C1 segment of cervical spinal cord (tissue), 14 donors: ENCODE data around the gene GAK.
A peak's percentile ranks its signal among the peaks of the same experiment; 100 is the strongest.

Source experiments
- DNase-seq, 14 donors: peaks; one replicate each; lab custom pipeline; 2025; lab: John Stamatoyannopoulos, UW

Gene GAK

DNA sequence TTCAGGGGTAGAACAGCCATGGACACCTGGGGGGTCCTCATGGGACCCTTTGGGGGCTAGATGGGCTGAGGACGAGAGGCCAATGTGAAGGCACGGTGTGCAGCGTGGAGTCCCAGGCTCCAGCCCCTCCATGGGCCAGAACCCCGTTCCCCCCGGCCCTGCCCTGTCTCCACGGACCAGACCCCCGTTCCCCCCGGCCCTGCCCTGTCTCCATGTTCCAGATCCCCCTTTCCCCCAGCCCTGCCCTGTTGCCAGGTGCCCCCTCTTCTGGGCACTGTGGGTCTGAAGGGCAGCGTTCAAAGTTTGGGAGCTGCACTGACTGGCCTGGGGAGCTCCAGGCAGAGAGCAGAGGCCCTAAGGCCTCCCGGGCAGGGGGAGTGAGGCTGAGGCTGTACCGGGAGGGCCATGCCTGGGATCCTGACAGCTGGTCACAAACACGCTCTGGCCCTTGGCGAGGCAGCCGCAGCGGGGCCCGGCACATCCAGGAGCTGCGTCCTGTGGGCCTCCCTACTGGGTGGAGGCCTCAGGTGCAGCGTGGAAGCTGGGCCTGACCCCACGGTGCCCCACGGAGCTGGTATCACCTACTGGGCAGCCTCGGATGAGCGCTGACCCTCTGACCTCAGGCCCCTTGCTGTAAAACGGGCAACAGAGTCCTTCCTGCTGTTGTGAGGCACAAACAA lies 32.4 kb upstream of the GAK start:
- DNase-seq, result no peak

DNA sequence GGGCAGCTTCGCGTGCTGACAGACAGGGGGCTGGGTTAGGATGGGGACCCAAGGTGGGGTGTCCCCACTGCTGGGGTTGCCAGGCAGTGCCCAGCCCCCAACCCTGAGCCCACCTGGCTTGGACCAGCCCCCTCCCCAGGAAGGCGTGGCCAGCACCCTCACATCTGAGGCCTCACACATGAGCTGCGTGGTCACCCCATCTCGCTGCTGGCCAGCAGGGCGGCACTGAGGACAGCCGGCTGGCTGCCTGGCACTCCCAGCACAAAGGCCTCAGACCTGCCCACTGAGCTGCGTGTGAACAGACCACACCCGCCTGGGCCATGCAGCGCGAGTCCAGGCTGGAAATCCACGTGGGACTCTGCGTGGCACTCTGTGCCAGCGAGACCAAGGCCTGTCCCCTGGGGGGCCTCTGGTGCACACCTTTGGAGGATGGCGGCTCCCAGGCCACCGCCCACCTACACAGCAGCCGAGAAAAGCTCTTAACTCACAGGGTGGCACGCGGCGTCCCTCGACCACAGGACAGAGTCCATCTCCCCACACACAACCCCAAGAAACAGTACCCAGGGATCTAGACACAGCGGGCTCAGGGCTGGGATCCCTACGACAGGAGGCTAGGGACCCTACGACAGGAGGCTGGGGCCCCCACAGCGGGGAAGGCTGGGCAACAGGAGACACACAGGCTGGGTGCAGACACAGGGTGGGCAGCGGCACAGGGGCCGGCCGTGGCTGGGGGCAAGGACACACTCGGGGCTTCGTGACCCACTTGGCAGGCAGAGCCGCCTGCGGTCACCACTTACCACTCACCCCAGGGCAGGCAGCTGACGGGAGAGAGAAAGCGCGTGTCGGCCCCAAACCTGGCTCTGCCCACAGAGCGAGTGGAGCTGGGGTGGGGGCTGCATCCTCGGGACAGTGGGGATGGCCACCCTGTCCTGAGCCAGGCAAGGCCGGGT lies 31.4 kb upstream of the GAK start:
- DNase-seq, result no peak

DNA sequence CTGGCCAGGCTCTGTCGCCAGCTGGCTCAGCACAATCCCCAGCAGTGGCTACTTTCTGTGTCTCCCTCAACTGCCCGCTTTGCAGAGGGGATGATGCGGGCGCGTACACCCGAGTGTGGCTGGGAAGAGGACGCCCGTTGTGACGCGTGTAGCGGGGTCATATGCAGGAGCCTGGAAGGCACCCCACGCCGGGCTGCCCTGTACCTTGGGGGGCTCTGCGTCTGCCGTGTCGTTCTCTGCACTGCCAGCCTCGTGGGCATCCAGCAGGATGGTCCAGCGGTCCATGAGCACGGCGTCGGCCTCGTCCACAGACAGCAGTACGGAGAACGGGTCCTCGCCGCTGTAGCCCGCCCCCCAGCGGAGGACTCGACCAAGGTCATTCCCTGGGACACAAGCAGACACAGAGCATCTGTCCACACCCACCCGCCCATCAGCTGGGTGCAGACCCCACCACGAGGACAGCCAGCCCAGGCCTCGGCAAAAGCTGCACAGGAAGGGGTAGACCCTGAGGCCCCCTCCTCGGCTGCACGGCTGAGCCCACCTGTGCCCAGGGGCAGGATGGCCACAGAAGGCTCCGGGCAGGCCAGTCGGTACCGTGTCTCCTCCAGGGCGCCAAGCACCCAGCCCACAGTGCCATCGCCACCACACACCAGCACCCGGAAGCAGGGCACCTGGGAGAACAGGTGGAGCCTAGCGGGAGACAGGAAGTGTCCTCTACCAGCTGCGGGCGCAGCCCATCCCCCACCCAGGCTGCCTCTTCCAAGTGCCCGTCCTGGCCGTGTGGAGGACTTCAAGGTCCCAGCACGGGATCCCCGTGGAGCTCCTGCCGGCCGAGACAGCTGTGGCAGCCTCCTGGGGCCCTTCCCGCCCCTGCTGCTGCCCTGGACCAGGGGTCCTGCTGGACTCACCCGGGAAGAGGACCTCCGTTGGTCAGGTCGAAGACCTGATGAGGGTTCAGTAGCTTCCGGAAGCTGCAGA lies 30.4 kb upstream of the GAK start:
- no peak for DNase-seq

DNA sequence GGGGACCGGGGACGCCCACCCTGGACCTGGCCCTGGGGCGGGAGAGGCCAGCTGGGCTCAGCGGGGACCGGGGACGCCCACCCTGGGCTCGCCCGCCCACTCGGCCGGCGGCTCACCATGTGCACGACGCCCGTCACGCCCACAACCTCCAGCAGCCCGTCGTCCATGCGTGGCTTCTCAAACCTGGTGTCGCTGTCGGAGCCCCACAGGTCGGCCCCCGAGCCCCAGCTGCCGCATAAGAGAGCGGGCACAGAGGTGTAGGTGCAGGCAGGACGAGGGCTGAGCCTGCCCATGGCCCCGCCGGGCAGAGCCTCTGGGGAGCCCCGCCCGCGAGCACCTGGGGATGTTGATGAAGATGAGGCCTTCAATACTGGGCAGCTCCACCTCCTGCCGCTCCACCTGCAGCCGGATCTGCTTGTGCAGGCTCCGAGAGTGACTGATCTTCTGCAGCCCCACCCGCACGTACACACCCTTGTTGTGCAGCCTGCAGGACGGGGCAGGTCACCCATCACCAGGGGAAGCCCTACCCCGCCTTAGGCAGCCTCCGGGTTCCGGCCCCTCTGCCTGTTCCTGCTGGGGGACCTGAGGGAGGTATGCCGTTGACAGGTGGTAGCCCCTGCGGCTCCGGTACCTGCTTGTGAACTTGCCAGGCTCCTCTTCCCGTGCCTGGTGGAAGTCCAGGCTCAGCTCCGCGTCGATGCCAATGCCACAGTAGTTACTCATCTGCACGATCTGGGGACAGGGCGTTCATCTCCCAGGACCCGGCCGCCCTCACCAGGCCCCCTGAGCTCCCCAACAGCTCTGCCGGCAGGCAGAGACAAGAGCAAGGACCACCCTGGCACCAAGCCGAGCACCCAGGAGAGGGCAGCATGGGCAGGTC lies 29.5 kb upstream of the GAK start:
- peak in 1 of 14 donors; percentile 85 for DNase-seq

DNA sequence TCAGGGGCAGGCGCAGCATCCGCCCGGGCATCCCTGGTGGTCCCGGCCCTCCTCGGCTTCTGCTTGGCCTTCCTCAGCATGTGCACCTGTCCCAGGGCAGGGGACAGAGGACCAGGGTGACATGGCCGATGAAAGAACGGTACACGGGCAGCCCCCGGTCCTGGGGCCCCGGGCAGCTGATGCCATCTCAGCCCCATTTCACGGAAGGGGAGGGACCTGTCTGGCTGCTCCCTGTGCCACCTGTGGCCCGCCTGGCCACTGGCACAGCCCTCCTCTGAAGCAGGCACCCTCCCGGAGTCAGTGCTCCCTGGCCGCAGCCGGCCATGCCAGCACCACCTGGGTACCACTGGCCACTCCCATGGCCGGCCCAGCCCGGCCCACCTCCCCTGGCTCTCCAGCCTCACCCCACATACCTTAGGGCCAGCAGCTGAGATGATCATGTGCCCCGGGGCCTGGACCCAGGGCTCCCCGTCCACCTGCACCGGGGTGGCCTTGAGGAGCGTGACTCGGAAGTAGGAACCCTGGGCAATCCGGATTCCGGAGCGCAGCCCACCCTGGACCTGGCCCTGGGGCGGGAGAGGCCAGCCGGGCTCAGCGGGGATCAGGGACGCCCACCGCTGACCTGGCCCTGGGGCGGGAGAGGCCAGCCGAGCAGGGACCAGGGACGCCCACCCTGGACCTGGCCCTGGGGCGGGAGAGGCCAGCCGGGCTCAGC lies 28.7 kb upstream of the GAK start:
- DNase-seq, result no peak

DNA sequence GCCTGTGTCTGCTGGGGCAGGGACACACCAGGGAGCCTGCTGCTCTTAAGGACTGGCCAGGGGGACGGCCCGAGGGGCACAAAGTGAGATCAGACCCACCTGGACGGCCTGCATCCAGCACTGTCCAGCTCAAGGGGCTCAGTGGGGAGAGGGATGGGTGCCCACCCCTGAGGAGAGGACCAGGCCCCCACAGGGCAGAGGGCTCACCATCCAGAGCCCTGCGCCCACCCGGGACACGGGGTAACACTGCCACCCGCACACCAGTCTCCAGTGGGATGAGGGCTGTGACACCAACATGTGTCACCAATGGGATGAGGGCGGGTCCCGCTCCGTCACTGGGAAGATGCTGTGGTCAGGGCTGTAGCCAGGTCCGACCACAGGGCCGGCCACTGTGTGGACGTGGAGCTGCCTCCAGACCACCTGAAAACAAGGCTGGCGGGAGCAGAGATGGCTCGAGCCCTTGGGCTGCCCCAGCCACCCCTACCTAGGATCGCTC lies 28.1 kb upstream of the GAK start:
- no peak for DNase-seq

DNA sequence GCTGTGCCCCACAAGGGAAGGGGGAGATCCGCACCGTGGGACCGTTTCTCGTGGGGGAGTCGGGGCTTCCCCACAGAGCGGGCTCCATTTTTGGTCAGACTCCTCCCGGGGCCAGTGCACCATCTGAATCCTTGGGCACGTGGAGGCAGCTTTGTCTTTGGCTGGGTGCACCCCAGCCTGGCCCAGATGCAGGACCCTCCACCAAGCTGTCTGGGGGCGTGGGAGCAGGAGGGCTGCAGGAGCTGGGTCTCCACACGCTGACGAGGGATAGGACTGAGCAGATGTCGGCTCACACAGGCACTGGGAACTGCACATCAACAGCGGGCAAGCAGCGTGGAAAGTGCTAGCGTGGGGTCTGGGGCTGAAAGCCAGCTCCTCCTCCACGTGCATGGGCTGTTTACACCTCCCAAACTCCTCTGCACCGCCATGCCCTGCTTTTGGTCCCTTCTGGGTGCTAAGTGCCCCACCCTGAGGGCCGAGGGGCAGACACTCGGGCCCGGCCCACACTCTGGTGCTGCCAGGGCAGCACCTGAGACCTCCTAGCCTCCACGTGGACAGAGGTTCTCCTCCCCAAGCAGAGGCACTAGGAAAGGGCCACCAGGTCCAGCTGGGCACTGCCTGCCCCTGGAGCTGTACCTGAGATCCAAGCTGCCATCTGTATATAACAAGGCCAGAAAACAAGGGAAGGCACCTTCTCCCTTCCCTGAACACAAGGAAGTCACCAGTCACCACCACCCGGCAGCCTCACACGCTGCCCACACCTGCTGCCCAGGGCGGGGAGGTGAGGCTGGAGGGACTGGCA lies 27.4 kb upstream of the GAK start:
- DNase-seq, result no peak

DNA sequence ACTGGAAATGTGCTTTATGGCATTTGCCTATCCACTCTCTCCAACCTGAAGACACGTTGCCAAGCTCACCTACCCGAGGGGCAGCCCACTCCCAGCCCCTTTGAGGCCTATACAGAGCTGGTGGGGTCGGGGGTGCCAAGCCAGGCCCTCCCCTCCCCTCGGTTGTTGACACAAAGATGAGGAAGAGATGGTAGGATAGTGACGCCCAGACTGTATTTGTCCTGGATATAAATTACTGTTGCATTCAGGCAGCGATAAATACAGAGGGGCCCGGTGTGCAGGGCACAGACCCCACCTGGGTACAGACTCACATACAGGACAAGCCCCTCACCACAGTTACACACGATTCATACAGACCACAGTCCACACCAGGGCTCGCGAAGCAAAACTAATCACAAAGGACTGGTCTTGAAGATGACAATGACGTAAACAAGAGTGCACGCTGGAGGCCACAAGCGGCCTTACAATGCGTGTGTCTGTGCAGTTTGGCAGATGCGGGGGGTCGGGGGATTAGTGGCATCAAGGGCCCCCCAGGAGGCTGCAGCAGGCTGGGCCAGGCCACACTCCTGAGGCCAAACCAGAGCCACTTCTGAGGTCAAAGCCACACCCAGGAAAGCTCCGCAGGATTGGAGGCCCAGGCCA lies 26.7 kb upstream of the GAK start:
- DNase-seq, result no peak

DNA sequence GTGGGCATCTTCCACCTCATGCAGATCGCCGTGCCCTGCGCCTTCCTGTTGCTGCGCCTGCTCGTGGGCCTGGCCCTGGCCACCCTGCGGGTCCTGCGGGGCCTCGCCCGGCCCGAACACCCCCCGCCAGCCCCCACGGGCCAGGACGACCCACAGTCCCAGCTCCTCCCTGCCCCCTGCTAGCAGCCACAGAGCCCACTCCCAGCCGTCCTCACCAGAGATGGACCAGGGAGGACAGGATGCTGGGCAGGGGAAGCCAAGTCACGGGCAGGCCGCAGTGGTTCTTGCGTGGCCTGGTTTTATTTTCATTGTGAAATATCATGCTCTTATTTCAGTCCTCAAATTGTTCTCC lies 26.2 kb upstream of the GAK start:
- no peak for DNase-seq

DNA sequence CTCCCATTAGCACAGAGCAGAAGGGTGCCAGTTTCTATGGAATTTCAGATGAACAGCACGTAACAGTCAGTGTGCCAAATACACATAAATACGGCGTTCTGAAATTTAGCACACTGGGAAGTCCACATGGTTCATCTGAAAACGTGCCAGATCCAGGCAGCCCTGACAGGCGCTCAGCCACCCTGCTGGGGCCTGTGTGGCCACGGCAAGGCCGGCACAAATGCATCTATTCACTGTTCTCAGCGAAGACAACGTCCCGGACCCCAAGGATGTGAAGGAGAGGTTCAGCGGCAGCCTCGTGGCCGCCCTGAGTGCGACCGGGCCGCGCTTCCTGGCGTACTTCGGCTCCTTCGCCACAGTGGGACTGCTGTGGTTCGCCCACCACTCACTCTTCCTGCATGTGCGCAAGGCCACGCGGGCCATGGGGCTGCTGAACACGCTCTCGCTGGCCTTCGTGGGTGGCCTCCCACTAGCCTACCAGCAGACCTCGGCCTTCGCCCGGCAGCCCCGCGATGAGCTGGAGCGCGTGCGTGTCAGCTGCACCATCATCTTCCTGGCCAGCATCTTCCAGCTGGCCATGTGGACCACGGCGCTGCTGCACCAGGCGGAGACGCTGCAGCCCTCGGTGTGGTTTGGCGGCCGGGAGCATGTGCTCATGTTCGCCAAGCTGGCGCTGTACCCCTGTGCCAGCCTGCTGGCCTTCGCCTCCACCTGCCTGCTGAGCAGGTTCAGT lies 25.6 kb upstream of the GAK start:
- DNase-seq, result peak in 1 of 14 donors; percentile 81

DNA sequence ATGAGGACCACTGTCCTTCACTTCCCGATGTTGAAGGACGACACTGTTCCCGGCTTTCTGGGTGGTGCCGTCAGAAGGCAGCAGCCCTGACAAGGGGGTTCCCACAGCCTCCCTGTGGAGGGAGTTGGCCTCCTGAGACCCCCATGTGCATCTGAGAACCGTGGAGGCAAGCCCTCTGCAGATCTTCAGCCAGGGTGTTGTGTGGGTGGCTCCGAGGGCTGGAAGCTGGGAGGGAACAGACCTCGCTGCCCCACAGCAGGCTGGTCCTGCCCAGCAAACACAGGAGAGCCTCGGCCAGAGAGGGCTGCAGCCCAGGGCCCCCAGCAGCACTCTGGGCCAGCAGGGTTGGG lies 25.1 kb upstream of the GAK start:
- no peak for DNase-seq

DNA sequence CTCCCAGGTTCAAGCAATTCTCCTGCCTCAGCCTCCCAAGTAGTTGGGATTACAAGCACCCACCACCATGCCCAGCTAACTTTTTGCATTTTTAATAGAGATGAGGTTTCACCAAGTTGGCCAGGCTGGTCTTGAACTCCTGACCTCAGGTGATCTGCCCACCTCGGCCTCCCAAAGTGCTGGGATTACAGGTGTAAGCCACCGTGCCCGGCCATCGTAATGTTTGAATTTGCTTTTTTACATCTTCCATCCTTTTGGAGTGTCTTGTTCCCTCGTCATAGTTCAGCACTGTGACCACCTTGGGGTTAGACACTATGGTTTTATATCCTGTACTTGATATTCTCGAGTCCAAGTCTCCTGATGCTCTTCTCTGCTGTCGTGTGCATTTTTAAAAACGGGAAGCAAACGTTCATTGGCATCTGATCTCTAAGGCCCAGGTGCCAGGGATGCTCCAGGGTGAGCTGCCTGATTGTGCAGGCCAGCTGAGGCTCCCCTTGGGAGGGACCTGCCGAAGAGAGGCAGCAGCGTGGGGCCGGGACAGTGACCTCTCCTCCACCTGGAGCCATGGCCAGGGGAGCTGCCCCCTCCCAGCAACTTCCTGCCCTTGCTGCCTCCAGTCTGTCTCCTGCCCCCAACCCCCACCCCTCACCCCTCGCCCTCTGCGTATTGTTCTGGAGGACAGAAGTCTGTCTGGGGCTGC lies 24.6 kb upstream of the GAK start:
- no peak for DNase-seq

DNA sequence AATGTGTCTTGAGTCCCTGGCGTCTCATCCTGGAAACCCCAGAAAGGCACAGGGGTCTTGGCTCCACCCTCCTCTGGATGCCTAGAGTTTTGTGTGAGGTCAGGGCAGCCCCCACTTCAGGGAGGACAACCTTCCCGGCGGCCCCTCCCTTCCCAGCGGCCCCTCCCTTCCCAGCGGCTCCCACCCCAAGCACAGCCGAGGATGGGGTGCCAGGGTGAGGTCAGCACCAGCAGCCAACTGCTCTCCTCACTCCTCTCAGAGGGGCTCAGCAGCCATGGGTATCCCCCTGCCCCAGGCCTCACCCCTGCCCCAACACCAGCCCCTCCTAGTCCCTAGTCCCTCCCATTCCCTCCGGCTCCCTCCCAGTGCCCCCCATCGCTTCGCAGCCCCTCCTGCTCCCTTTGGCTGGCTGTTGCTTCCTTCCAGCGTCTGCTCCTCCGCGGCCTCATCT lies 23.8 kb upstream of the GAK start:
- DNase-seq, result no peak

DNA sequence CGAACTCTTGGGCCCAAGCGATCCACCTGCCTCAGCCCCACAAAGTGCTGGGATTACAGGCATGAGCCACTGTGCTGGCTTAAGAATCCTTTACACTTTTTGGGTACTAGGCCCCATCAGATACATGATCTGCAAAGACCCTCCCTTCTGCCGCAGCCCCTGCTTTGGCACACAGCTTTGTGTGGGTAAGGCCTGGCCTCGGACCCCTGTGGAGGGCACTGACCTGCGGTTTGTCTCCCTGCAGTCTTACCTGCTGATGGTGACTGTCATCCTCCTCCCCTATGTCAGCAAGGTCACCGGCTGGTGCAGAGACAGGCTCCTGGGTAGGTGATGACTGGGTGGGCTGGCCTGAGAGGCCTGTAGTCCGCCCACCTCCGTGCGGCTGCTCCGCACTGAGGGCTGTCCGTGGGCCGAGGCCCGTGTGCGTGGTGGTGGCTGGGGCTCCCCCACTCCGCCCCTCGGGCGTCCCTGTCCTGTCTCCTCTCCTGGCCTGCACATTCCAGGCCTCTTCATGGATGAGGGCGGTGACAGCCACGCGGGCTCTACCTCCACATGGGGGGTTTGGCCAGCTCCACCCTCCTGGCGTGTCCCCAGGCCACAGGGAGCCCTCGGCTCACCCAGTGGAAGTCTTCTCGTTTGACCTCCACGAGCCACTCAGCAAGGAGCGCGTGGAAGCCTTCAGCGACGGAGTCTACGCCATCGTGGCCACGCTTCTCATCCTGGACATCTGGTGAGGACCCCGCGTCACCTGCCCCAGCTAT lies 23.2 kb upstream of the GAK start:
- no peak for DNase-seq

DNA sequence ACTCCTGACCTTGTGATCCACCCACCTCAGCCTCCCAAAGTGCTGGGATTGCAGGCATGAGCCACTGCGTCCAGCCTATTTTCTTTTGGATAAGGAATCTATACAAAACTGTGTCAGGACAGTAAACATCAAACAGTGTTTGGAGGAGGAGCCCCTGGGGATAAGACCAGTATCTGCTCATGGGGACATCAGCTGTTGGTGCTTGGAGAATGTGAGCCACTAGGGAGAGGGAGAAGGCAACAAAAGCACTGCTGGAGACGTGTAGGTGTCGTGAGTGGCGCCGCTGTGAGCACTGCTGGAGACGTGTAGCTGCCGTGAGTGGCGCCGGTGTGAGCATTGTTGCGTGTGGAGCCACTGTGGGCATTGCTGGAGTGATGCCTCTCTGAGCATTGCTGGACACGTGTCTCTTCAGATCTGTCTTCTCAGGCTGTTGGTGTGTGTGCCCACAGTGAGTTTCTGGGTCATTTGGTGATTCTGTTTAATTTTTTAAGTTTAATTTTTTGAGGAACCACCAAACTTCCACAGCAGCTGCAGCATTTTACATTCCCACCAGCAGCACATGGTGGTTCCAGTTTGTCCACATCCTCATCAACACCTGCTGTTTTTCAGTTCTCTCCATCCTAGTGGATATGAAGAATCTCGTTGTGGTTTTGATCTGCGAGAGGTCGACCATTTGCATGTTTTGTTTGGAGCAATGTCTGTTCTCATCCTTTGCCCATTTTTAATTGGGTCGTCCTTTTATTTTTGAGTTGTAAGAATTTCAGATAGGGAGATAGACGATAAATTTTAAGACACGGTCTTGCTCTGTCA lies 22.3 kb upstream of the GAK start:
- no peak for DNase-seq

DNA sequence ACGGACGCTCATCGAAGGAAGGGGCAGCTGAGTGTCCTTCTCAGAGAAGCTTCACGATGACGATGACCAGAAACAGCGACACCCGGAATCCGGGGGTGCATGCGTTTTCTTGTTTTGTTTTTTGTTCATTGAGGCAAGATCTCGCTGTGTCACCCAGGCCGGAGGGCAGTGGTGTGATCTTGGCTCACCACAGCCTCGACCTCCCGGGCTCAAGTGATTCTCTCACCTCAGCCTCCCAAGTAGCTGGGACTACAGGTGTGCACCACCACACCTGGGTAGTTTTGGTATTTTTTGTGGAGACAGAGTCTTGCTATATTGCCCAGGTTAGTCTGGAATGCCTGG lies 21.4 kb upstream of the GAK start:
- no peak for DNase-seq
